Chondrocyte (in vitro differentiated cells): ENCODE data around the gene PDGFA. TPM values are rescaled to one million over a fixed set of nuclear protein-coding genes. Genes with fewer than 3 reads are reported as not detected.
A peak's percentile ranks its signal among the peaks of the same experiment; 100 is the strongest.

ENCODE experiments used
- DNase-seq: peaks from one replicate; pipeline ENCODE4 v3.0.0; 2021; ENCODE audit warnings: mixed read lengths, low spot score
- H3K27ac Mint-ChIP-seq: one replicate; pipeline ENCODE4 v1.8.0; 2021; ENCODE audit warnings: mild to moderate bottlenecking, moderate library complexity, mixed read lengths; ENCODE audit not compliant: unreplicated experiment
- H3K27me3 Mint-ChIP-seq: 2 replicates; pipeline ENCODE4 v1.8.0; 2021; ENCODE audit warnings: low read depth, mixed read lengths
- H3K36me3 Mint-ChIP-seq: 2 replicates; pipeline ENCODE4 v1.8.0; 2021; ENCODE audit warnings: low read depth, mixed read lengths
- H3K4me1 Mint-ChIP-seq: 2 replicates; pipeline ENCODE4 v1.8.0; 2021; ENCODE audit warnings: low read depth, mild to moderate bottlenecking, mixed read lengths
- H3K4me3 Mint-ChIP-seq: one replicate; pipeline ENCODE4 v1.8.0; 2021; ENCODE audit warnings: mild to moderate bottlenecking, moderate library complexity, mixed read lengths; ENCODE audit not compliant: unreplicated experiment
- H3K9me3 Mint-ChIP-seq: 2 replicates; pipeline ENCODE4 v1.8.0; 2021; ENCODE audit warnings: low read depth, mixed read lengths
- total RNA-seq: library from RNA; stranded (reverse); gene quantifications from 3 replicates; pipeline ENCODE4 v1.2.1, GENCODE V29; 2021
- TF ChIP-seq, protein P1 (sequence below): fragments of 200-600 bp; sonication (generic); IDR thresholded peaks from 2 replicates; pipeline ENCODE4 v1.5.0; 2021; ENCODE audit warnings: antibody characterized with exemption, mild to moderate bottlenecking, moderate library complexity

Gene PDGFA
- total RNA-seq, 1 donor from 2014 or later: 70.6 TPM

GRCh38 chr7:520503-521161, 986 bp upstream of the PDGFA start:
- H3K27me3 Mint-ChIP-seq: no peaks in the 10 kb centered on the region
- H3K4me3 Mint-ChIP-seq: peak overlapping the region; percentile 44
- TF ChIP-seq, protein P1, sequence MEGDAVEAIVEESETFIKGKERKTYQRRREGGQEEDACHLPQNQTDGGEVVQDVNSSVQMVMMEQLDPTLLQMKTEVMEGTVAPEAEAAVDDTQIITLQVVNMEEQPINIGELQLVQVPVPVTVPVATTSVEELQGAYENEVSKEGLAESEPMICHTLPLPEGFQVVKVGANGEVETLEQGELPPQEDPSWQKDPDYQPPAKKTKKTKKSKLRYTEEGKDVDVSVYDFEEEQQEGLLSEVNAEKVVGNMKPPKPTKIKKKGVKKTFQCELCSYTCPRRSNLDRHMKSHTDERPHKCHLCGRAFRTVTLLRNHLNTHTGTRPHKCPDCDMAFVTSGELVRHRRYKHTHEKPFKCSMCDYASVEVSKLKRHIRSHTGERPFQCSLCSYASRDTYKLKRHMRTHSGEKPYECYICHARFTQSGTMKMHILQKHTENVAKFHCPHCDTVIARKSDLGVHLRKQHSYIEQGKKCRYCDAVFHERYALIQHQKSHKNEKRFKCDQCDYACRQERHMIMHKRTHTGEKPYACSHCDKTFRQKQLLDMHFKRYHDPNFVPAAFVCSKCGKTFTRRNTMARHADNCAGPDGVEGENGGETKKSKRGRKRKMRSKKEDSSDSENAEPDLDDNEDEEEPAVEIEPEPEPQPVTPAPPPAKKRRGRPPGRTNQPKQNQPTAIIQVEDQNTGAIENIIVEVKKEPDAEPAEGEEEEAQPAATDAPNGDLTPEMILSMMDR: peak; percentile 64
- no peak overlapping the region for H3K27ac Mint-ChIP-seq
- H3K36me3 Mint-ChIP-seq: no peaks in the 10 kb centered on the region
- peaks cover 3% of the 10 kb centered on the region for H3K9me3 Mint-ChIP-seq
- H3K4me1 Mint-ChIP-seq: peaks cover 20% of the 10 kb centered on the region
- DNase-seq: no peak

DNA sequence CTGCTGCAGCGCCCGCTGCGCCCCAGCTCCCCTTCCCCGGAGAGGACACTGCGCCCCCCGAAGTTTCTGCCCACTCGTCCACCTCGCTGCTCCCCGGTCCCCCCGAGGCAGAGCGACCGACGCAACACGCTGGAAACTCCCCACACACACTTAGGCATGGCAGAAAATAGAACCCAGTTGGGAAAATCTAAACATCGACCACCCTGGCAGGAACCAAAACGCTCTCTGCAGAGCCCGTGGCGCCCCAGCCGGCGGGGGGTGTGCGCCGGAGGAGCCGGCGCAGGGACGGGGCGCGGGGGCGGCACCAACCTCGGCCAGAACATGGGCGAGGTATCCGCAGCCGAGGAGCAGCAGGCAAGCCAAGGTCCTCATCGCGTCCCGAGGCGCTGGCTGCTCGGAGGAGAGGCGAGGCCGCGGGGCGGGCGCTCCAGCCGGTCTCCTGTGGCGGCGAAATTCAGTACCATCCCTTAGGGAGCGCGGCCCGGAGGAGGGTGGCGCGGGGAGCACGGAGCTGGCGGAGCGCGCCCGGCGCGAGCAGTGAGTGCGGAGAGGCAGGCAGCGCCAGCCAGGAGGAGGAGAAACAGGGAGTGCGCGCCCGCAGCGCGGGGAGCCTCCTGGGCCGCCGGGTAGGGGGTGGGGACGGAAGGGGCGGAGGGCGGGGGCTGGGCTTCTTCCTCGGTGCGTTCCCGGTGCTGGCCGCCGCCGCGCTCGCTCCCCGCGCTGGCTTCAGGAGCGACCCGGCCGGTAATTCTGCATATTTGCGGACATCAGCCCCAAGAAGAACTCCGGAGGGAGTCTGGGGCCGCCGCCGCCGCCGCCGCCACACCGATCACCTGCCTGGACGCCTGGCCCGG, 789 bp downstream of the PDGFA start:
- H3K27ac Mint-ChIP-seq: peak overlapping the region; percentile 77
- TF ChIP-seq, protein P1: peak; percentile 28
- H3K27me3 Mint-ChIP-seq: no peaks in the 10 kb centered on the region
- no peak for DNase-seq
- H3K36me3 Mint-ChIP-seq: no peaks in the 10 kb centered on the region
- H3K9me3 Mint-ChIP-seq: no peaks in the 10 kb centered on the region
- peaks cover 35% of the 10 kb centered on the region for H3K4me1 Mint-ChIP-seq
- peak overlapping the region; percentile 84 for H3K4me3 Mint-ChIP-seq

- TF ChIP-seq, protein P1: no peak
- DNase-seq: no peak
- Mint-ChIP-seq H3K27ac (peak overlapping the region; percentile 82), H3K9me3 (no peaks in the 10 kb centered on the region), H3K27me3 (no peaks in the 10 kb centered on the region), H3K4me1 (peaks cover 42% of the 10 kb centered on the region), H3K4me3 (peak overlapping the region; percentile 88), H3K36me3 (no peaks in the 10 kb centered on the region)
Measured at GRCh38 chr7:517774-518629, 1.6 kb downstream of the PDGFA start.

- peak overlapping the region; percentile 76 for H3K27ac Mint-ChIP-seq
- DNase-seq: no peak
- H3K27me3 Mint-ChIP-seq: no peaks in the 10 kb centered on the region
- peaks cover 2% of the 10 kb centered on the region for H3K36me3 Mint-ChIP-seq
- peak overlapping the region; percentile 66 for H3K4me3 Mint-ChIP-seq
- TF ChIP-seq, protein P1: no peak
- peaks cover 45% of the 10 kb centered on the region for H3K4me1 Mint-ChIP-seq
- no peaks in the 10 kb centered on the region for H3K9me3 Mint-ChIP-seq
Measured at GRCh38 chr7:516606-517456, 2.8 kb downstream of the PDGFA start.
